ENCODE measurements around the gene FAR2.

DNA sequence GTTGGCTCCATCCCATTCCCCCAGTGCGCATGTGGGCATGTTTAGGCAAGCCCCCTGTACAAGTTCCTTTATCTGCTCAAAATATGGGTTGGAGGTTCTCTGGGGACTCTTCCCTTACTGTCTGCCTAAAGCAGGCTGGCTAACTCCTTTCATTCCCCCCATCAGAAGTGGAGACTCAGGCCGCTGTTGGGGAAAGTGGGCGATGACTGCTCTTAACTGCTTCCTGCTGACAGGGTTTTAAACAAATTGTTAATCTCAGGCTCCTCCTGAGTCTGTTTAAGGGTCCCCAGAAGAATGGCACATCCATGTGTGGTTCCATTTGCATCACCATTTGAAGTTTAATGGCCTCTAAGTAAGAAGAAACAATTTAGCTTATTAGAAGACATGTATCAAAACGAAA, 15.4 kb upstream of the FAR2 start:
- TF ChIP-seq, protein P1, sequence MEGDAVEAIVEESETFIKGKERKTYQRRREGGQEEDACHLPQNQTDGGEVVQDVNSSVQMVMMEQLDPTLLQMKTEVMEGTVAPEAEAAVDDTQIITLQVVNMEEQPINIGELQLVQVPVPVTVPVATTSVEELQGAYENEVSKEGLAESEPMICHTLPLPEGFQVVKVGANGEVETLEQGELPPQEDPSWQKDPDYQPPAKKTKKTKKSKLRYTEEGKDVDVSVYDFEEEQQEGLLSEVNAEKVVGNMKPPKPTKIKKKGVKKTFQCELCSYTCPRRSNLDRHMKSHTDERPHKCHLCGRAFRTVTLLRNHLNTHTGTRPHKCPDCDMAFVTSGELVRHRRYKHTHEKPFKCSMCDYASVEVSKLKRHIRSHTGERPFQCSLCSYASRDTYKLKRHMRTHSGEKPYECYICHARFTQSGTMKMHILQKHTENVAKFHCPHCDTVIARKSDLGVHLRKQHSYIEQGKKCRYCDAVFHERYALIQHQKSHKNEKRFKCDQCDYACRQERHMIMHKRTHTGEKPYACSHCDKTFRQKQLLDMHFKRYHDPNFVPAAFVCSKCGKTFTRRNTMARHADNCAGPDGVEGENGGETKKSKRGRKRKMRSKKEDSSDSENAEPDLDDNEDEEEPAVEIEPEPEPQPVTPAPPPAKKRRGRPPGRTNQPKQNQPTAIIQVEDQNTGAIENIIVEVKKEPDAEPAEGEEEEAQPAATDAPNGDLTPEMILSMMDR (IDR thresholded peaks at IDR 0.05) = no peak
- no peak for TF ChIP-seq ZFX (IDR thresholded peaks at IDR 0.05; ENCODE audit: borderline replicate concordance)
